Mammary epithelial cell (primary cell): ENCODE measurements around the gene CLEC4F.
"Not testable (repeated sequence)": the region's sequence is repeated elsewhere in the genome, so short reads cannot be mapped to it uniquely, and the experiment has no call there.

ENCODE experiments used
- CTCF ChIP-seq, 2 donors: IDR thresholded peaks in 1 of 2; conservative IDR thresholded peaks in 1 of 2; 2 replicates each; pipeline ENCODE4 v1.5.1; 2011 to 2012; ENCODE audit warnings: inconsistent platforms in 2 of 2, low read length in 2 of 2, mild to moderate bottlenecking in 2 of 2, control low read depth in 1 of 2, low read depth in 1 of 2; ENCODE audit not compliant: insufficient read depth in 1 of 2; ENCODE audit errors: extremely low read depth in 1 of 2
- EZH2 ChIP-seq: IDR thresholded peaks from 2 replicates; pipeline ENCODE4 v1.6.1; 2012; ENCODE audit warnings: low read length, inconsistent platforms, borderline replicate concordance

GRCh38 chr2:70797996-70798395 is 22.4 kb downstream of the CLEC4F start:
- TF ChIP-seq EZH2; CTCF (conservative IDR thresholded peaks at IDR 0.05 in 1 of 2, IDR thresholded peaks at IDR 0.05 in 1 of 2; ENCODE audit: extremely low read depth in 1 of 2, insufficient read depth in 1 of 2, low read depth in 1 of 2, low read length in 2 of 2): not testable (repeated sequence)
